GM12872 (cell line): Measurements from ENCODE around the gene ART4.

Experiments used
- CTCF ChIP-seq: IDR thresholded peaks from 3 replicates; pipeline ENCODE4 v1.5.1; 2011; ENCODE audit warnings: low read depth, mild to moderate bottlenecking, low read length, moderate library complexity; ENCODE audit not compliant: insufficient read depth

ART4 gene

GRCh38 chr12:14785568-14785967, 57.8 kb downstream of the ART4 start:
- TF ChIP-seq CTCF, result no peak

- TF ChIP-seq CTCF, result no peak
Observed at GRCh38 chr12:14784471-14784870, 58.9 kb downstream of the ART4 start.

- TF ChIP-seq CTCF, result no peak
Observed at GRCh38 chr12:14782756-14783155, 60.6 kb downstream of the ART4 start.

- no peak for TF ChIP-seq CTCF
Observed at GRCh38 chr12:14781563-14781962, 61.8 kb downstream of the ART4 start.

GRCh38 chr12:14780859-14781258, 62.5 kb downstream of the ART4 start:
- no peak for TF ChIP-seq CTCF

GRCh38 chr12:14779834-14780233, 63.5 kb downstream of the ART4 start:
- no peak for TF ChIP-seq CTCF

GRCh38 chr12:14777271-14777670, 66.1 kb downstream of the ART4 start:
- no peak for TF ChIP-seq CTCF

GRCh38 chr12:14776236-14776961, 66.9 kb downstream of the ART4 start:
- TF ChIP-seq CTCF, result peak; percentile 30; the same call in 1 of the 3 replicates
